Dermis blood vessel endothelial cell (primary cell): ENCODE measurements around the gene MAPT. TPM values are rescaled to one million over a fixed set of nuclear protein-coding genes. Genes with fewer than 3 reads are reported as not detected.
"Not testable (repeated sequence)": the region's sequence is repeated elsewhere in the genome, so short reads cannot be mapped to it uniquely, and the experiment has no call there.

Experiments
- DNase-seq: peaks from one replicate; pipeline ENCODE4 v3.0.0; 2010
- total RNA-seq: library from RNA; depleted of rRNA; stranded (reverse); fragments of >200 nt; gene quantifications from 2 replicates; pipeline ENCODE4 v1.2.3, GENCODE V29; 2014

The MAPT gene
- total RNA-seq, 1 donor from 2014 or later: under 0.01 TPM

DNA sequence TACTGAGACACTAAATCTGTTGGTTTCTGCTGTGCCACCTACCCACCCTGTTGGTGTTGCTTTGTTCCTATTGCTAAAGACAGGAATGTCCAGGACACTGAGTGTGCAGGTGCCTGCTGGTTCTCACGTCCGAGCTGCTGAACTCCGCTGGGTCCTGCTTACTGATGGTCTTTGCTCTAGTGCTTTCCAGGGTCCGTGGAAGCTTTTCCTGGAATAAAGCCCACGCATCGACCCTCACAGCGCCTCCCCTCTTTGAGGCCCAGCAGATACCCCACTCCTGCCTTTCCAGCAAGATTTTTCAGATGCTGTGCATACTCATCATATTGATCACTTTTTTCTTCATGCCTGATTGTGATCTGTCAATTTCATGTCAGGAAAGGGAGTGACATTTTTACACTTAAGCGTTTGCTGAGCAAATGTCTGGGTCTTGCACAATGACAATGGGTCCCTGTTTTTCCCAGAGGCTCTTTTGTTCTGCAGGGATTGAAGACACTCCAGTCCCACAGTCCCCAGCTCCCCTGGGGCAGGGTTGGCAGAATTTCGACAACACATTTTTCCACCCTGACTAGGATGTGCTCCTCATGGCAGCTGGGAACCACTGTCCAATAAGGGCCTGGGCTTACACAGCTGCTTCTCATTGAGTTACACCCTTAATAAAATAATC is 119.3 kb downstream of the MAPT start:
- no peak for DNase-seq

DNA sequence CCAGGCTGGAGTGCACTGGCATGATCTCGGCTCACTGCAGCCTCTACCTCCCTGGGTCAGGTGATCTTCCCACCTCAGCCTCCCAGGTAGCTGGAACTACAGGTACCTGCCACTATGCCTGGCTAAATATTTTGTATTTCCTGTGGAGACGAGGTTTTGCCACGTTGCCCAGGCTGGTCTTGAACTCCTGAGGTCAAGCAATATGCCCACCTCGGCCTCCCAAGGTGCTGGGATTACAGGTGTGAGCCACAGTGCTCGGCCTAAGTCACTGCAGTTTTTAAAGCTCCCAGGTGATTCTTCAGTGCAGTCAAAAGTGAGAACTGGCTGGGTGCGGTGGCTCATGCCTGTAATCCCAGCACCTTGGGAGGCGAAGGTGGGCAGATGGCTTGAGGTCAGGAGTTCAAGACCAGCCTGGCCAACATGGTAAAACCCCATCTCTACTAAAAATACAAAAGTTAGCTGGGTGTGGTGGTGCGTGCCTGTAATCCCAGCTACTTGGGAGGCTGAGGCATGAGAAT is 125.1 kb downstream of the MAPT start:
- not testable (repeated sequence) for DNase-seq

DNA sequence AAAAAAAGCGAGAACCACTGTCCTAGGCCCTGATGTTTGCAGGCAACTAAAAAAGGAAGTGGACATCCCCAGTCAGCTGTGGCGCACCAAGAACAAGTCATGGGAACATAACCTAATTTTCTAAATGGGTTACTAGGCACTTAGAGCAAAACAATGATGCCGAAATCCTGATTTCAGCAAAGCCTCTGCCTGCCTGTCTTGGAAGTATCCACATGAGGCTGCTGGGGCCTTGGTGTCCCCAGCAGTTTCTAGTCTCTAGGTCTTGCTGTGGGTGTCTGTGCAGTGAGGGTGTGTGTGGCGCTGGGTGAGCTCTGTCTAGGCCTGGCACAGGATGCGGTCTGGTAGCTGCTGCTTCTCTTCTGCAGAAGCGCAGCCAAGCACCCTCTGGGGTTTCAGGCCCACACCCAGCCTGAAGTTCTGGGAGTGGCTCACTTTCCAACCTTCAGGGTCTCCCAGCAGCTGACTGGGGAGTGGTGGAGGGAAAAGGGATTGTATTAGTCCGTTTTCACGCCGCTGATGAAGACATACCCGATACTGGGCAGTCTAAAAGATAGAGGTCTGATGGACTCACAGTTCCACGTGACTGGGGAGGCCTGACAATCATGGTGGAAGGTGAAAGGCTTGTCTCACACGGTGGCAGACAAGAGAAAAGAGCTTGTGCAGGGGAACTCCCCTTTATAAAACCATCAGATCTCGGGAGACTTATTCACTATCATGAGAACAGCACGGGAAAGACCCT is 125.8 kb downstream of the MAPT start:
- DNase-seq: no peak

DNA sequence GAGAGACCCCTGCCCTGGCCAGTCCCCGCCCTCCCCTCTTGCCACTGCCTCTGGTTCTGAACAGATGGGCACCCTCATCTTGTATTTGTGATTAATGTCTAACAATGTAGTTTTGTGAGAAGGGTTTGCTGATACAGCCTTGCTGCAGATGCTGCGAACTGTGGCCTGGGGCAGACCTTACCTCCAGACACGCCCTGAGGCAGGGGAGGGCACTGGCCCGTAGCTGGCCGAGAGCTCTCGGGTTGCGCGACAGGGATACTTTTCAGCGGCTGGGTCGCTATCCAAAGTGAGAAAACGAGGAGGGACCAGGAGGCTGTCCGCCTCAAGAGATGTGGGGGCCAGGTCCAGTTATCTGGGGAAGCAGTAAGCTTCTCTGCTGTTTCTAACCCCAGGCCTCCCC is 126.6 kb downstream of the MAPT start:
- DNase-seq: no peak

DNA sequence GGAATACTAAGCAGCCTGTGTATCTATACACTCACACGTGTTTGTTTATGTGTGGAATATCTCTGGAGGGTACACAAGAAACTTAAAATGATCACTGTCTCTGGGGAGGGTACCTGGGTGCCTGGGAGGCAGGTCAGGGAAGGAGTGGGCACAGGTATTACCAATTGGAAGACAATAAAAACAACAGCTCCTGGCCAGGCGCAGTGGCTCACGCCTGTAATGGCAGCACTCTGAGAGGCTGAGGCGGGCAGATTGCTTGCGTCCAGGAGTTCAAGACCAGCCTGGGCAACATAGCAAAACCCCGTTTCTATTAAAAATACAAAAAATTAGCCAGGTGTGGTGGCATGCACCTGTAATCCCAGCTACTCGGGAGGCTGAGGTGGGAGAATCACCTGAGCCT is 129.0 kb downstream of the MAPT start:
- not testable (repeated sequence) for DNase-seq

DNA sequence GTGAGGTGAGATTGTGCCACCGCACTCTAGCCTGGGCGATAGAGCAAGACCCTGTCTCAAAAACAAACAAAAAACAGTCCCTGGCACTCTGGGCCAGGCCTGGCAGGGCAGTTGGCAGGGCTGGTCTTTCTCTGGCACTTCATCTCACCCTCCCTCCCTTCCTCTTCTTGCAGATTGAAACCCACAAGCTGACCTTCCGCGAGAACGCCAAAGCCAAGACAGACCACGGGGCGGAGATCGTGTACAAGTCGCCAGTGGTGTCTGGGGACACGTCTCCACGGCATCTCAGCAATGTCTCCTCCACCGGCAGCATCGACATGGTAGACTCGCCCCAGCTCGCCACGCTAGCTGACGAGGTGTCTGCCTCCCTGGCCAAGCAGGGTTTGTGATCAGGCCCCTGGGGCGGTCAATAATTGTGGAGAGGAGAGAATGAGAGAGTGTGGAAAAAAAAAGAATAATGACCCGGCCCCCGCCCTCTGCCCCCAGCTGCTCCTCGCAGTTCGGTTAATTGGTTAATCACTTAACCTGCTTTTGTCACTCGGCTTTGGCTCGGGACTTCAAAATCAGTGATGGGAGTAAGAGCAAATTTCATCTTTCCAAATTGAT is 129.5 kb downstream of the MAPT start:
- no peak for DNase-seq

DNA sequence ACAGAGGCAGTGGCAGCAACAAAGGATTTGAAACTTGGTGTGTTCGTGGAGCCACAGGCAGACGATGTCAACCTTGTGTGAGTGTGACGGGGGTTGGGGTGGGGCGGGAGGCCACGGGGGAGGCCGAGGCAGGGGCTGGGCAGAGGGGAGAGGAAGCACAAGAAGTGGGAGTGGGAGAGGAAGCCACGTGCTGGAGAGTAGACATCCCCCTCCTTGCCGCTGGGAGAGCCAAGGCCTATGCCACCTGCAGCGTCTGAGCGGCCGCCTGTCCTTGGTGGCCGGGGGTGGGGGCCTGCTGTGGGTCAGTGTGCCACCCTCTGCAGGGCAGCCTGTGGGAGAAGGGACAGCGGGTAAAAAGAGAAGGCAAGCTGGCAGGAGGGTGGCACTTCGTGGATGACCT is 130.2 kb downstream of the MAPT start:
- no peak for DNase-seq

DNA sequence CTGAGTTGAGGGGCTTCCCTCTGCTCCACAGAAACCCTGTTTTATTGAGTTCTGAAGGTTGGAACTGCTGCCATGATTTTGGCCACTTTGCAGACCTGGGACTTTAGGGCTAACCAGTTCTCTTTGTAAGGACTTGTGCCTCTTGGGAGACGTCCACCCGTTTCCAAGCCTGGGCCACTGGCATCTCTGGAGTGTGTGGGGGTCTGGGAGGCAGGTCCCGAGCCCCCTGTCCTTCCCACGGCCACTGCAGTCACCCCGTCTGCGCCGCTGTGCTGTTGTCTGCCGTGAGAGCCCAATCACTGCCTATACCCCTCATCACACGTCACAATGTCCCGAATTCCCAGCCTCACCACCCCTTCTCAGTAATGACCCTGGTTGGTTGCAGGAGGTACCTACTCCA is 130.7 kb downstream of the MAPT start:
- DNase-seq: no peak

DNA sequence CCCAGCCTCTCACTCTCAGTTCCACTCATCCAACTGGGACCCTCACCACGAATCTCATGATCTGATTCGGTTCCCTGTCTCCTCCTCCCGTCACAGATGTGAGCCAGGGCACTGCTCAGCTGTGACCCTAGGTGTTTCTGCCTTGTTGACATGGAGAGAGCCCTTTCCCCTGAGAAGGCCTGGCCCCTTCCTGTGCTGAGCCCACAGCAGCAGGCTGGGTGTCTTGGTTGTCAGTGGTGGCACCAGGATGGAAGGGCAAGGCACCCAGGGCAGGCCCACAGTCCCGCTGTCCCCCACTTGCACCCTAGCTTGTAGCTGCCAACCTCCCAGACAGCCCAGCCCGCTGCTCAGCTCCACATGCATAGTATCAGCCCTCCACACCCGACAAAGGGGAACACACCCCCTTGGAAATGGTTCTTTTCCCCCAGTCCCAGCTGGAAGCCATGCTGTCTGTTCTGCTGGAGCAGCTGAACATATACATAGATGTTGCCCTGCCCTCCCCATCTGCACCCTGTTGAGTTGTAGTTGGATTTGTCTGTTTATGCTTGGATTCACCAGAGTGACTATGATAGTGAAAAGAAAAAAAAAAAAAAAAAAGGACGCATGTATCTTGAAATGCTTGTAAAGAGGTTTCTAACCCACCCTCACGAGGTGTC is 131.3 kb downstream of the MAPT start:
- DNase-seq: no peak

DNA sequence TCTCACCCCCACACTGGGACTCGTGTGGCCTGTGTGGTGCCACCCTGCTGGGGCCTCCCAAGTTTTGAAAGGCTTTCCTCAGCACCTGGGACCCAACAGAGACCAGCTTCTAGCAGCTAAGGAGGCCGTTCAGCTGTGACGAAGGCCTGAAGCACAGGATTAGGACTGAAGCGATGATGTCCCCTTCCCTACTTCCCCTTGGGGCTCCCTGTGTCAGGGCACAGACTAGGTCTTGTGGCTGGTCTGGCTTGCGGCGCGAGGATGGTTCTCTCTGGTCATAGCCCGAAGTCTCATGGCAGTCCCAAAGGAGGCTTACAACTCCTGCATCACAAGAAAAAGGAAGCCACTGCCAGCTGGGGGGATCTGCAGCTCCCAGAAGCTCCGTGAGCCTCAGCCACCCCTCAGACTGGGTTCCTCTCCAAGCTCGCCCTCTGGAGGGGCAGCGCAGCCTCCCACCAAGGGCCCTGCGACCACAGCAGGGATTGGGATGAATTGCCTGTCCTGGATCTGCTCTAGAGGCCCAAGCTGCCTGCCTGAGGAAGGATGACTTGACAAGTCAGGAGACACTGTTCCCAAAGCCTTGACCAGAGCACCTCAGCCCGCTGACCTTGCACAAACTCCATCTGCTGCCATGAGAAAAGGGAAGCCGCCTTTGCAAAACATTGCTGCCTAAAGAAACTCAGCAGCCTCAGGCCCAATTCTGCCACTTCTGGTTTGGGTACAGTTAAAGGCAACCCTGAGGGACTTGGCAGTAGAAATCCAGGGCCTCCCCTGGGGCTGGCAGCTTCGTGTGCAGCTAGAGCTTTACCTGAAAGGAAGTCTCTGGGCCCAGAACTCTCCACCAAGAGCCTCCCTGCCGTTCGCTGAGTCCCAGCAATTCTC is 132.1 kb downstream of the MAPT start:
- DNase-seq: no peak

DNA sequence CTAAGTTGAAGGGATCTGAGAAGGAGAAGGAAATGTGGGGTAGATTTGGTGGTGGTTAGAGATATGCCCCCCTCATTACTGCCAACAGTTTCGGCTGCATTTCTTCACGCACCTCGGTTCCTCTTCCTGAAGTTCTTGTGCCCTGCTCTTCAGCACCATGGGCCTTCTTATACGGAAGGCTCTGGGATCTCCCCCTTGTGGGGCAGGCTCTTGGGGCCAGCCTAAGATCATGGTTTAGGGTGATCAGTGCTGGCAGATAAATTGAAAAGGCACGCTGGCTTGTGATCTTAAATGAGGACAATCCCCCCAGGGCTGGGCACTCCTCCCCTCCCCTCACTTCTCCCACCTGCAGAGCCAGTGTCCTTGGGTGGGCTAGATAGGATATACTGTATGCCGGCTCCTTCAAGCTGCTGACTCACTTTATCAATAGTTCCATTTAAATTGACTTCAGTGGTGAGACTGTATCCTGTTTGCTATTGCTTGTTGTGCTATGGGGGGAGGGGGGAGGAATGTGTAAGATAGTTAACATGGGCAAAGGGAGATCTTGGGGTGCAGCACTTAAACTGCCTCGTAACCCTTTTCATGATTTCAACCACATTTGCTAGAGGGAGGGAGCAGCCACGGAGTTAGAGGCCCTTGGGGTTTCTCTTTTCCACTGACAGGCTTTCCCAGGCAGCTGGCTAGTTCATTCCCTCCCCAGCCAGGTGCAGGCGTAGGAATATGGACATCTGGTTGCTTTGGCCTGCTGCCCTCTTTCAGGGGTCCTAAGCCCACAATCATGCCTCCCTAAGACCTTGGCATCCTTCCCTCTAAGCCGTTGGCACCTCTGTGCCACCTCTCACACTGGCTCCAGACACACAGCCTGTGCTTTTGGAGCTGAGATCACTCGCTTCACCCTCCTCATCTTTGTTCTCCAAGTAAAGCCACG is 133.0 kb downstream of the MAPT start:
- no peak for DNase-seq

DNA sequence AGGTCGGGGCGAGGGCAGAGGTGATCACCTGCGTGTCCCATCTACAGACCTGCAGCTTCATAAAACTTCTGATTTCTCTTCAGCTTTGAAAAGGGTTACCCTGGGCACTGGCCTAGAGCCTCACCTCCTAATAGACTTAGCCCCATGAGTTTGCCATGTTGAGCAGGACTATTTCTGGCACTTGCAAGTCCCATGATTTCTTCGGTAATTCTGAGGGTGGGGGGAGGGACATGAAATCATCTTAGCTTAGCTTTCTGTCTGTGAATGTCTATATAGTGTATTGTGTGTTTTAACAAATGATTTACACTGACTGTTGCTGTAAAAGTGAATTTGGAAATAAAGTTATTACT is 133.6 kb downstream of the MAPT start:
- DNase-seq: no peak

DNA sequence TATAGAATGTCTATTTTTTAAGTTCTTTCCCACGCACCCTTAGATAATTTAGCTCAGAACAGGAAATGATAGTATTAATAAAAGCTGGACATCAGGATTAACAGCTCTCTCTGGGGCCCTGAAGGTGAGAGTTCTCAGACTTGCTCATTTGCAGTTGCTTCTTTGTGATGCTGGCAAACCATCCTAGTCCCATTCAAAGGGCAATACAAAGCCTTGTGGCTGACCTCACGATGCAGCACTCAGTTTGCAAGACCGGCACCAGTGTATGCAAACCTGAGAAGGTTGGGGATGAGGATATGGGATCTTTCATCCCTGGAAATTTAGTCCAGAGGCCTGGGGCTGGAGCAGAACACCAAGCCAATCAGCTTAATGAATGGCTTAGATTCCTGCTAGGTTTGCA is 134.0 kb downstream of the MAPT start:
- no peak for DNase-seq

DNA sequence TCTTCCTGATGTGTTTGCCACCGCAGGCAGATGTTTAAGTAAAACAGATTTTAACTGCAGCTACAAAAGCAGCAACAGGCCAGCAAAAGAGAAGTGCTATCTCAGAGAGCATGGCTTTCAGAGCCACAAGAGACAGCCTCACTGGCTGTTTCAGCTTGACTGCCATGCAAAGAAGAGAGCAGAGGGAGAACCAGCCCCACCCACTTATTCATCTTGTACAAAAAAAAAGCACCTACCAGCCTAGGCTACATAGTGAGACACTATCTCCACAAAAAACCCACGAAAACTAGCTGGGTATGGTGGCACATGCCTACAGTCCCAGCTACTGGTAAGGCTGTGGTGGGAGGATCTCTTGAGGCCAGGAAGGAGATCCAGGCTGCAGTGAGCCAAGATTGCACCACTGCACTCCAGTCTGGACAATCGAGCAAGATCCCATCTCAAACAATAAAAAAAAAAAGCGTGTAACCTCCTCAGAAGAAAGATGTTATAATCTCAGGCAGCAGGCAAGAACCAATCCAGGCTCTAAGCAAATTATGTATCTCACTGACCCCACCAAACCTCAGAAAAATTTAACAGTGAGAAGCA is 134.7 kb downstream of the MAPT start:
- DNase-seq: no peak

DNA sequence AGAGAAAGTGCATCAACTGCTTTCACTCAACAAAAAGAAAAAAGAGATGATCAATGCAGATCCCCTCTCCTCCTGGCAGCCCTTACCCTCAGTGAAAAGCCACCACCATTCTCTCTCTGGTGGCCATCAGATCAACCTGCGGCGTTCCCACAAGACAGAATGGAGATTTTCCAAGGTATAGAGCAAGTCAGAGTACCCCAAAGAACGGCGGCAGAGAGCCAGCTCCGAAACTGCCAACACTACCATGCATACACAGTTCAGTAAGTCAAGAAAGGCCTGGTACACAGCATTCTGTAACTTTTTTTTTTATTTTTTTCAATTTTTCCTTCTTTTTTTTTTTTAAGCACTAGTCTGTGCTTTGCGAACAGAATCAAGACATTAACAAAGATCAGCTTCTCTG is 135.3 kb downstream of the MAPT start:
- DNase-seq: no peak

DNA sequence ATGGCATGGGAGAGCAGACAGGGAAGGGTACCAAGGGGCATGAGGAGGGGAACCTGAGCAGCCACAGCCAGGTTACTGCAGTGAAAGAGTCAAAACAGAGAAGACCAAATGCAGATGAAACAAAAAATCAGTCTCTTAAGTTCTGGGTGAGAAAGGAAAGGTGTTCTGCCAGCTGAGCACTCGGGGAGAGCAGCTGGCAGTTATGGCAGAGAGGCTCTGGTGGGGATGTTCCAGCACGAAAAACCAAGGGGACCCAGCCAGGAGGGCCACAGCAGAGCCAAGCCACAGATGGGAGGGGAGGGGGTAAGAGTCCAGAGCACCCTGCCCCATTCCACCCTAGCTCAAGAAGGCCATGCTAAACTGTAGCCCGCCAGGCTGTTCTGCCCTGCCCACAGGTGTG is 136.4 kb downstream of the MAPT start:
- no peak for DNase-seq

DNA sequence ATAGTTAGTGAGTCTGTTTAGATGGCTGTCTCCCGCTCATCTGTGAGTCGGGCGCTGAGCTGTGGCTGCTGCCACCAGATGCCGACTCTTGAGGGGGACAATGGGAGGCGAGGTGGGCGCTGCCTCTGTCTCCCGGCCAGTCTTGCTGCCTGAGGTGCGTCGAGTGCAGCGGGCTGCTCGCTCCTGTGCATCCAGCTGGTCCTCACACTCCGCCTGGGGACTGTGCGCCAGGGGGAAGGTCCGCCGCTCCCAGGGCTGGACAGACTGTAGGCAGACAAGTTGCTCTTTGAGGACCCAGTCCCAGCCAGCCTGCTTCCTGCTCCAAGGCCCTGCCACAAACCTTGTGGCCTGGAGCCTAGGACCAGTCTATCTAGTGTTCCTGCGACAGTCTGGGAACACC is 137.1 kb downstream of the MAPT start:
- DNase-seq: no peak

DNA sequence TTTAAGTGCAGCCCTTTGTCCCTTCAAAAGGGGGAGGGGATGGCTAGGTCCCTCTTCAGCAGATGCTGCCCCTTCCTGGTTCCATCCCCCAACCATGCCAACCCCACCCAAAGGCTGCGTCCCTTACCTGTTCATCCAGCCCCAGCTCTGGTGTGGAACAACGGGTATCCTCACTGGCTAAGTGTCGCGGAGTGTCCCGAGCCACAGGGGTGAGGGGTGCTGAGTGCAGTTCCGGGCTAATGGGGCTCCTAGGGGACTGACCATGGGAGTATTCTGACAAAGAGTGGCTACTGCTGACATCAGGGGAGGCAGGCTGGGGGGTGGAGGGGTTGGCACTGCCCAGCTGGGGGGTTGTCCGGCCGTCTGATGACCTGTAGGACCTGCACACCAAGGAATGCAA is 137.6 kb downstream of the MAPT start:
- no peak for DNase-seq

DNA sequence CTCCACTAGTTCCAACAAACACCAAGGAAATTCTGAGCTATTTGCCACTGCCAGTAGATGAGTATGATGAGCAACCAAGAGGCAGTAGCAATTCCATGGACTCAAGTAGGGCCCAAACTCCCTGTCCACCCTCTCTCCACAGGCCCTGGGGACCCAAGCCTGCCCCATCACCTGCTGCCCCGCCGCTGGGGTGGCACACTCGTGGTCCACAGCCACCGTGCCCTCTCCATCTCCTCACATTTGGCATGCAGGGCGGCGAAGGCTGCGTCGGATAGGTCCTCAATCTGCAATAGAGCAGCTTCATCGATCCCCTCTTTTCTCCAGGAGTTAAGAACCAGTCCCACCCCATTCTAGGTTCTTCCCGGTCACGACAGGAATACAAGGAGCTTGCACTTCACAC is 138.6 kb downstream of the MAPT start:
- no peak for DNase-seq

DNA sequence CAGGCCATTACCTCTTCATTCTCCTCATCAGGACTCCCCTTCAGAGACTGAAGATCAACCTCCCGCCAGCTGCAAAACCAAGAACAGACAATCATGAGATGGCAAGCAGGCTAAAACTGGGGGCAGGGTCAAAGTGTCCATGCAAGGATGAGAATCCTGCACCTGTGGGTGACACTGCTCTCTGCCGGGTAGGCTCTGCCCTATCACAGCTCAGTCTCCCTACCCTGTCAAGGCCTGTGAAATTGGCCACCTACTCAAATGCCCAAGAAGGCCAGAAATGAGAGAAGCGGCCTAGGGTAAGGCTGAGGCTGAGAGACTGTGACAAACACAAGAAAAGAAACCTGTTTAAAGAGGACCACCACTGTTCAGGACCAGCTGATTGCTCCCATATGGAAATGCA is 139.0 kb downstream of the MAPT start:
- DNase-seq: no peak
